Heart left ventricle (tissue), 16 donors: Measurements from ENCODE around the gene RASSF5. TPM values are rescaled to one million over a fixed set of nuclear protein-coding genes. Genes with fewer than 3 reads are reported as not detected.

ENCODE experiments used
- ATAC-seq, 4 donors: fragments of 200-7000 bp; cut with Tn5 transposase; one replicate each; pipeline ENCODE4 v1.9.1; 2020 to 2022; ENCODE audit warnings: moderate library complexity in 4 of 4, mild to moderate bottlenecking in 3 of 4, moderate number of reproducible peaks in 1 of 4
- DNase-seq, 5 donors: peaks; one replicate each; pipeline ENCODE4 v3.0.0-alpha.2; 2020
- H3K27ac ChIP-seq, 12 donors: fragments of 200-600 bp; sonication (generic) in 4 of 12; one replicate each; pipeline versions ENCODE4 v1.5.0 to v1.8.0; 2016 to 2022; ENCODE audit warnings: mild to moderate bottlenecking in 2 of 12
- H3K27me3 ChIP-seq, 9 donors: fragments of 200-600 bp; sonication (generic) in 2 of 9; one replicate each; pipeline versions ENCODE4 v1.5.1 to v1.8.0; 2016 to 2022; ENCODE audit warnings: mild to moderate bottlenecking in 3 of 9
- H3K36me3 ChIP-seq, 9 donors: fragments of 200-600 bp; sonication (generic) in 2 of 9; one replicate each; pipeline versions ENCODE4 v1.5.0 to v1.8.0; 2018 to 2022; ENCODE audit warnings: mild to moderate bottlenecking in 2 of 9
- H3K4me1 ChIP-seq, 12 donors: fragments of 200-600 bp; sonication (generic) in 4 of 12; one replicate each; pipeline versions ENCODE4 v1.5.0 to v1.8.0; 2016 to 2022; ENCODE audit warnings: mild to moderate bottlenecking in 3 of 12
- H3K4me3 ChIP-seq, 12 donors: fragments of 200-600 bp; sonication (generic) in 4 of 12; one replicate each; pipeline versions ENCODE4 v1.5.0 to v1.8.0; 2017 to 2022; ENCODE audit warnings: mild to moderate bottlenecking in 9 of 12, moderate library complexity in 4 of 12
- H3K9me3 ChIP-seq, 12 donors: fragments of 200-600 bp; sonication (generic) in 4 of 12; one replicate each; pipeline versions ENCODE4 v1.5.0 to v1.8.0; 2016 to 2022; ENCODE audit warnings: mild to moderate bottlenecking in 1 of 12
- POLR2A ChIP-seq, 2 donors: fragments of 450-650 bp; IDR thresholded peaks; one replicate each; pipeline ENCODE4 v1.6.1; 2017; ENCODE audit warnings: antibody characterized with exemption in 2 of 2, mild to moderate bottlenecking in 2 of 2, moderate library complexity in 2 of 2
- WGBS, 4 donors: extraction: QIAGEN DNeasy Blood & Tissue Kit in 2 of 4; methylation state at CpG; one replicate each; pipeline versions ENCODE4 v1.1.5 to v1.1.7; 2013 to 2018; 5-methylcytosine and 5-hydroxymethylcytosine counted together
- intact Hi-C, 10 donors: fragments of 100-400 bp; cut with DNase I; formaldehyde crosslinking; loops; one replicate each; pipeline versions ENCODE4 v1.11.1 to v1.14.2; 2022
- polyA plus RNA-seq, 2 donors: library from polyadenylated mRNA; stranded (reverse); fragments of 200-250 nt; gene quantifications; one replicate each; pipeline ENCODE4 v1.2.3, GENCODE V29; 2013
- total RNA-seq, 9 donors: library from RNA; depleted of rRNA in 2 of 9; stranded (reverse); fragments of >200 nt in 2 of 9; fragmentation: NEBNext Ultra II Directional in 3 of 9; extraction: Animal tissue kit (Norgen Biotek cat#: 25700) in 3 of 9; gene quantifications; one replicate each; pipeline versions ENCODE4 v1.1.0 to v1.2.4, GENCODE V29; 2016 to 2023
- TF ChIP-seq, protein P1 (sequence below), 12 donors: fragments of 200-600 bp; sonication (generic) in 4 of 12; IDR thresholded peaks; one replicate each; pipeline versions ENCODE4 v1.5.0 to v1.8.0; 2018 to 2022; ENCODE audit warnings: antibody characterized with exemption in 12 of 12, mild to moderate bottlenecking in 5 of 12
- donor health status: ischemic (EF 13 %, LVEDD 7.1; RV severe dilation, severe dysfunction).
- donor health status: healthy with polysubstance abuse.
- donor health status: DM: no; HTN: yes; CAD: no.
- donor health status: DM: no; HTN: no; CAD: no.
- donor health status: ischemic (EF 25% LVEDD 6.9; RV normal size, moderate dysfunction).
- donor health status: ischemic (EF 25% LVEDD 5.7; RV mildly dilated, moderate dysfunction).
- donor health status: healthy.
- donor health status: DM: yes; HTN: yes; CAD: no.
- donor health status: ischemic (EF 35%, LVEDD 5.7; RV mildly dilated, moderate dysfunction).
- donor health status: nonischemic (EF 11% LVEDD 7.7; RV severe dilation, severe dysfunction).
- donor health status: DM: yes; HTN: yes; CAD: no.
- donor health status: PGD.
- donor health status: ischemic (EF 29% LVEDD 5.4; RV normal size, mild dysfunction).
- donor health status: nonischemic (EF 23%, LVEDD 6.1; RV moderate dilation, normal function).

Gene RASSF5
- total and polyA plus RNA-seq, 11 donors = 1.3 to 27.4 (median 5.6) TPM

DNA sequence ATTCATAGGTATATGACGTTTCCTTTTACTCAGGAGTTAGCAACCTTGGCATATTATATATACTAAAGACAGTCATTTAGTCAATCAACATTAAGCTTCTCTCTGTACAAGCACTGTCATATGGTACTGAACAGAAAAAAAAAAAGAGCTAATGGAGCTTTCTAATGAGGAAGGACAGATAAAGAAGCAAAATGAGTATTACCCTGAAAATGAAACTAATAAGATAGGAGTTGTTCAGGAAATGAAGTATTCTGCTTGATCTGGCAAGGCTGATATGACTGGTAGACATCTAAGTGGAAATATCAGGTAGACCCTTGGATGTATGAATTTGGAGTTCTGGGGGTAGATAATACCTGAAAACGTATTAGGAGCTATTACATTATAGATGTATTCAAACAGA, 41.4 kb upstream of the RASSF5 start:
- 75 to 84% (median 80%) methylated on average over 2 of the region's 2 CpGs for whole genome bisulfite sequencing, 4 donors

DNA sequence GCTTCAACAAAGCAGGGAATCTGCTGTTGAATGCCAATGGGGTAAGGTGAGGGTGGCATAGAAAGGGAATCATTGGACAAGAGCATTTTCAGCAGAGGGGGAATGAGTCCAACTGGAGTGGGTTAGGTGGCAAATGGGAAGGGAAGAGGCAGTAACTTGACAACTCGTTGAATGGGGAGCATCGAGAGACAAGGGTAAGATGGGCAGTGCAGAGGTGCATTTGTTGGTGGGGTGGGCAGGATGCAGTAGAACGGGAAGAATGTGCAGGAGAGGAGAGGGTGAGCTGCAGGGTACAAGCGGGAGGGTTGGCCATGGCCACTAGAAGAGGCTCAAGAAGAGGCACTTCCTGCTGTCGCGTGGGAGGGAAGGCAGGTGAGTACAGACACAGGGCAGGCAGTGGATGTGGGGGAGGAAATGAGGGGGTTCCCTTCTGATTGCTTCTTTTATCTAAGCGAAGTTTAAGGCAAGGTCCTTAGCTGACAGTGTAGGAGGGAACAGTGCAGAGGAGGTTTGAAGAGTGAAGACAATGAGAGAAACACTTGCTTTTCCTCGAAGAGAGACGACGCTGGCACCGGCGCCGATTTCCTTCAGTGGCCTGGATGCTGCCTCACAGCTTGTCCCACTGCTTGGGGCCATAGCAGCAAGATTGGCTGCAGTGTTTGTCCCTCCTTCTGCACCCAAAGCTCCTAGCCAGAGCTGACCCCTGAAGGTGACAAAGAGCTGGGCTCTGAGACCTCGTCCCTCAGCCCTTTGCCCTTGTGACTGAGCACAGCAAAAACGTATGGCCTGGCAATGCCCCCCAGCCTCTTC, 40.3 kb upstream of the RASSF5 start:
- WGBS, 4 donors = 40 to 61% (median 49%) methylated on average over 15 of the region's 15 CpGs
- Histone ChIP-seq H3K4me3 (no peak overlapping the region), H3K36me3 (peaks cover 0 to 12% (median 0%) of the 10 kb centered on the region in 9 donors), H3K27me3 (peaks cover 0 to 6% (median 0%) of the 10 kb centered on the region in 9 donors), H3K4me1 (peaks cover 4 to 88% (median 18%) of the 10 kb centered on the region in 12 donors), H3K27ac (peak overlapping the region in 1 of 12 donors; percentile 32), H3K9me3 (no peaks in the 10 kb centered on the region)
- DNase-seq = peak in 1 of 5 donors; percentile 17
- no peak for ATAC-seq
- intact Hi-C loops = no loop called here
- TF ChIP-seq POLR2A (IDR thresholded peaks at IDR 0.05) = no peak
- TF ChIP-seq, protein P1, sequence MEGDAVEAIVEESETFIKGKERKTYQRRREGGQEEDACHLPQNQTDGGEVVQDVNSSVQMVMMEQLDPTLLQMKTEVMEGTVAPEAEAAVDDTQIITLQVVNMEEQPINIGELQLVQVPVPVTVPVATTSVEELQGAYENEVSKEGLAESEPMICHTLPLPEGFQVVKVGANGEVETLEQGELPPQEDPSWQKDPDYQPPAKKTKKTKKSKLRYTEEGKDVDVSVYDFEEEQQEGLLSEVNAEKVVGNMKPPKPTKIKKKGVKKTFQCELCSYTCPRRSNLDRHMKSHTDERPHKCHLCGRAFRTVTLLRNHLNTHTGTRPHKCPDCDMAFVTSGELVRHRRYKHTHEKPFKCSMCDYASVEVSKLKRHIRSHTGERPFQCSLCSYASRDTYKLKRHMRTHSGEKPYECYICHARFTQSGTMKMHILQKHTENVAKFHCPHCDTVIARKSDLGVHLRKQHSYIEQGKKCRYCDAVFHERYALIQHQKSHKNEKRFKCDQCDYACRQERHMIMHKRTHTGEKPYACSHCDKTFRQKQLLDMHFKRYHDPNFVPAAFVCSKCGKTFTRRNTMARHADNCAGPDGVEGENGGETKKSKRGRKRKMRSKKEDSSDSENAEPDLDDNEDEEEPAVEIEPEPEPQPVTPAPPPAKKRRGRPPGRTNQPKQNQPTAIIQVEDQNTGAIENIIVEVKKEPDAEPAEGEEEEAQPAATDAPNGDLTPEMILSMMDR (IDR thresholded peaks at IDR 0.05) = no peak

More for the DNA sequence above, 41.4 kb upstream of the RASSF5 start:
- Histone ChIP-seq H3K36me3 (peaks cover 0 to 17% (median 0%) of the 10 kb centered on the region in 9 donors), H3K9me3 (no peaks in the 10 kb centered on the region), H3K4me3 (no peak overlapping the region), H3K27ac (peak overlapping the region in 1 of 12 donors; percentile 6), H3K4me1 (peaks cover 4 to 77% (median 20%) of the 10 kb centered on the region in 12 donors), H3K27me3 (peaks cover 0 to 6% (median 0%) of the 10 kb centered on the region in 9 donors)
- ATAC-seq (no peak), DNase-seq (no peak)
- TF ChIP-seq, protein P1 (IDR thresholded peaks at IDR 0.05) = no peak
- no peak for TF ChIP-seq POLR2A (IDR thresholded peaks at IDR 0.05)
- intact Hi-C loops = loop anchor here in 1 of 10 donors (2.0 kb wide), 1 partner anchor 23 kb away; no protein-coding TSS in a partner anchor

DNA sequence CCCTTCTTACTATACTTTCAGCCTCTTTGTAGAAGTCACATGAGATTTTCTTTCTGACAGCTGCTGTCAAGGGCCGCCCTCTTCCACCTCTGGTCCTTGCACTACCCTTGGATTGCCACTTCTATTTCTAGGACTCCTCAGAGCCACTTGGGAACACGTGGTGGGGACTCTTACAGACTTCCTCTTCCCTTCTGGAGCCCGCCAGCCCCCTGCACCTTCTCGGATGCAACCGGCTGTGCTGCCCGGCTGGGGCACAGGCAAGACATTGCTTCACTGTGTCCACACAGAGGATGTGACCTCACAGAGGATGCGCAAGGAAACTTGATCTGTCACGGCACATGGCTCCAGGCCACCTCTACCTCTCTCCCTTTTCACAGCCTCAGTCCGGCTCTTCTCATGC, 39.4 kb upstream of the RASSF5 start:
- WGBS, 4 donors = 36 to 46% (median 37%) methylated on average over 9 of the region's 9 CpGs
- H3K27ac ChIP-seq = peak overlapping the region in 1 of 12 donors; percentile 32

DNA sequence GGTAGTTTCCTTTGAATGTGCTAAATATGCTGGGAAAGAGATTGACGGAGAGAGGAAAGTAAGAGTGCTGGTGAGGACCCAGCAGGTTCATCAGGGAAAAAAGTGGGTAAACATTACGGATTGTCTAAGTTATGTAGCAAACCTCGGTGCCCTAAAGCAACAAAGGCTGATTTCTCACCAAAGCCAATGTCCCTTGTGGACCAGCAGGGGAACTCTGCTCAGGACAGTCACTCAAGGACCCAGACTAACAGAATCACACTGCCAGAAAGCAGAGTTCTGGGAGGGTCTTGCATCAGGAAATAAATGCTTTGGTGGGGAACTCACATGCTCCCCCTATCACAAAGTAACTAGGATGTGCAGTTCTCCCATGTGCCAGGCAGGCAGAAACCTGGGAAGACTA, 38.8 kb upstream of the RASSF5 start:
- no peaks in the 10 kb centered on the region for H3K36me3 ChIP-seq
- peaks cover 0 to 6% (median 0%) of the 10 kb centered on the region in 9 donors for H3K27me3 ChIP-seq
- H3K27ac ChIP-seq = peak overlapping the region in 1 of 12 donors; percentile 32
- H3K4me3 ChIP-seq = no peak overlapping the region
- peaks cover 4 to 95% (median 18%) of the 10 kb centered on the region in 12 donors for H3K4me1 ChIP-seq
- no peak for TF ChIP-seq POLR2A (IDR thresholded peaks at IDR 0.05)
- TF ChIP-seq, protein P1 (IDR thresholded peaks at IDR 0.05) = no peak
- DNase-seq (no peak), ATAC-seq (no peak)
- intact Hi-C loops = no loop called here
- no peaks in the 10 kb centered on the region for H3K9me3 ChIP-seq
- WGBS, 4 donors = 79 to 88% (median 83%) methylated on average over 3 of the region's 3 CpGs

More for the DNA sequence above, 39.4 kb upstream of the RASSF5 start:
- TF ChIP-seq, protein P1 (IDR thresholded peaks at IDR 0.05) = no peak
- no peak for TF ChIP-seq POLR2A (IDR thresholded peaks at IDR 0.05)
- Histone ChIP-seq H3K4me1 (peaks cover 4 to 95% (median 18%) of the 10 kb centered on the region in 12 donors), H3K36me3 (peaks cover 0 to 5% (median 0%) of the 10 kb centered on the region in 9 donors), H3K4me3 (no peak overlapping the region), H3K9me3 (no peaks in the 10 kb centered on the region), H3K27me3 (peaks cover 0 to 6% (median 0%) of the 10 kb centered on the region in 9 donors)
- intact Hi-C loops = no loop called here
- DNase-seq (peak in 2 of 5 donors; percentile 60 to 71), ATAC-seq (peak in 2 of 4 donors; percentile 52)
